OCI-LY7 (cell line): Measurements from ENCODE around the gene TBX21. TPM values are rescaled to one million over a fixed set of nuclear protein-coding genes. Genes with fewer than 3 reads are reported as not detected.

Experiments used
- BruUV-seq: library from RNA; stranded (reverse); fragments of 400-500 nt; replicated peaks from 2 replicates; lab custom pipeline; 2021; lab: Mats Ljungman, UMichigan
- CTCF ChIA-PET: fragments of 300-600 bp; sonication (Branson Sonifier 250); formaldehyde crosslinking; loops from one replicate; lab custom pipeline; 2022; ENCODE audit warnings: antibody characterized with exemption; ENCODE audit not compliant: unreplicated experiment; lab: Charles Lee
- POLR2A ChIA-PET: fragments of 300-600 bp; sonication (Branson Sonifier 250); formaldehyde crosslinking; loops from one replicate; lab custom pipeline; 2022; ENCODE audit warnings: antibody characterized with exemption; lab: Charles Lee
- DNase-seq: peaks from one replicate; pipeline ENCODE4 v3.0.0-alpha.2; 2015; ENCODE audit warnings: low spot score
- H2AFZ ChIP-seq: fragments of 200-600 bp; sonication (generic), shearing (Covaris generic); 2 replicates; pipeline ENCODE4 v1.6.1; 2014; ENCODE audit warnings: mild to moderate bottlenecking, antibody characterized with exemption, low read length, moderate library complexity
- H3K27ac ChIP-seq: fragments of 200-600 bp; sonication (generic); 2 replicates; pipeline ENCODE4 v1.5.1; 2014; ENCODE audit warnings: mixed run types, low read depth, mild to moderate bottlenecking, moderate library complexity, low read length, inconsistent platforms; ENCODE audit not compliant: poor library complexity, severe bottlenecking
- H3K36me3 ChIP-seq: fragments of 200-600 bp; sonication (generic); 2 replicates; pipeline ENCODE4 v1.6.1; 2014; ENCODE audit warnings: mild to moderate bottlenecking, antibody characterized with exemption, low read length, moderate library complexity, mixed read lengths; ENCODE audit not compliant: insufficient read depth
- H3K4me1 ChIP-seq: fragments of 200-600 bp; sonication (generic); 2 replicates; pipeline ENCODE4 v1.5.1; 2014; ENCODE audit warnings: mild to moderate bottlenecking, low read length; ENCODE audit not compliant: insufficient read depth, poor library complexity, severe bottlenecking
- H3K4me2 ChIP-seq: fragments of 200-600 bp; sonication (generic); 2 replicates; pipeline ENCODE4 v1.6.1; 2014; ENCODE audit warnings: mild to moderate bottlenecking, low read length
- H3K4me3 ChIP-seq: fragments of 200-600 bp; sonication (generic); 2 replicates; pipeline ENCODE4 v1.5.1; 2014; ENCODE audit warnings: mild to moderate bottlenecking, low read depth, low read length; ENCODE audit not compliant: poor library complexity, severe bottlenecking
- H3K79me2 ChIP-seq: fragments of 200-600 bp; sonication (generic); 2 replicates; pipeline ENCODE4 v1.6.1; 2016; ENCODE audit warnings: low read depth, mild to moderate bottlenecking, low read length, moderate library complexity, mixed read lengths; ENCODE audit not compliant: insufficient read depth
- H3K9me2 ChIP-seq: fragments of 200-600 bp; sonication (generic); 2 replicates; pipeline ENCODE4 v1.6.1; 2016; ENCODE audit warnings: mild to moderate bottlenecking, low read length, mixed read lengths; ENCODE audit not compliant: insufficient read depth
- H3K9me3 ChIP-seq: fragments of 200-600 bp; sonication (generic); 2 replicates; pipeline ENCODE4 v1.6.1; 2014; ENCODE audit warnings: mild to moderate bottlenecking, mixed run types, low read length, mixed read lengths
- H4K20me1 ChIP-seq: fragments of 200-600 bp; sonication (generic); 2 replicates; pipeline ENCODE4 v1.6.1; 2014; ENCODE audit warnings: mild to moderate bottlenecking, antibody characterized with exemption, low read length, moderate library complexity, mixed read lengths; ENCODE audit not compliant: insufficient read depth
- CTCF ChIP-seq: fragments of 200-600 bp; sonication (generic); conservative IDR thresholded peaks from 2 replicates; pipeline ENCODE4 v1.5.1; 2014; ENCODE audit warnings: mild to moderate bottlenecking, antibody characterized with exemption, low read length, moderate library complexity, mixed read lengths
- EZH2phosphoT487 ChIP-seq: fragments of 200-600 bp; sonication (generic); IDR thresholded peaks from 2 replicates; pipeline ENCODE4 v1.6.1; 2018; ENCODE audit warnings: low read depth, borderline replicate concordance, mild to moderate bottlenecking, mixed run types, antibody characterized with exemption, low read length, moderate library complexity, mixed read lengths
- intact Hi-C: fragments of 100-400 bp; cut with micrococcal nuclease; formaldehyde crosslinking; loops from one replicate; pipeline ENCODE4 v1.10.0; 2022; ENCODE audit not compliant: unreplicated experiment
- total RNA-seq, 2 experiments: library from RNA; depleted of rRNA in 1 of 2; stranded (reverse); fragments of >200 nt in 1 of 2; shearing (Covaris generic) in 1 of 2; gene quantifications; 2 replicates each; pipeline ENCODE4 v1.2.3, GENCODE V29; 2014 to 2022

TBX21 gene
- total RNA-seq, 2 experiments from 2014 or later: not detected

- no peak overlapping the region for H3K27ac ChIP-seq
- H3K4me1 ChIP-seq: peaks cover 34% of the 10 kb centered on the region
- H3K36me3 ChIP-seq: no peaks in the 10 kb centered on the region
- no peaks in the 10 kb centered on the region for H3K9me2 ChIP-seq
- ChIA-PET CTCF (no interaction called here), POLR2A (interaction anchor here (0.6 kb wide), 1 partner anchor 31 kb away, joined by 3 read pairs; no protein-coding TSS in a partner anchor)
- intact Hi-C loops: no loop called here
- no peak overlapping the region for H2AFZ ChIP-seq
- no peaks in the 10 kb centered on the region for H4K20me1 ChIP-seq
- no TSS peak for BruUV-seq
- TF ChIP-seq EZH2phosphoT487 (no peak), CTCF (no peak)
- DNase-seq: no peak
- H3K4me2 ChIP-seq: no peak overlapping the region
- H3K4me3 ChIP-seq: no peak overlapping the region
- H3K9me3 ChIP-seq: no peaks in the 10 kb centered on the region
- no peaks in the 10 kb centered on the region for H3K79me2 ChIP-seq
Measured at GRCh38 chr17:47705536-47706530, 27.2 kb upstream of the TBX21 start.

- H3K27ac ChIP-seq: no peak overlapping the region
- H2AFZ ChIP-seq: no peak overlapping the region
- intact Hi-C loops: no loop called here
- H3K4me1 ChIP-seq: peaks cover 34% of the 10 kb centered on the region
- H3K36me3 ChIP-seq: no peaks in the 10 kb centered on the region
- H3K9me3 ChIP-seq: no peaks in the 10 kb centered on the region
- POLR2A ChIA-PET: no interaction called here
- BruUV-seq: no TSS peak
- no peak overlapping the region for H3K4me2 ChIP-seq
- H3K9me2 ChIP-seq: no peaks in the 10 kb centered on the region
- CTCF ChIA-PET: interaction anchor here (0.6 kb wide), 1 partner anchor 21 kb away, joined by 3 read pairs; no protein-coding TSS in a partner anchor
- no peak overlapping the region for H3K4me3 ChIP-seq
- H4K20me1 ChIP-seq: no peaks in the 10 kb centered on the region
- H3K79me2 ChIP-seq: no peaks in the 10 kb centered on the region
- TF ChIP-seq EZH2phosphoT487 (no peak), CTCF (no peak)
- DNase-seq: no peak
Measured at GRCh38 chr17:47707056-47707804, 25.8 kb upstream of the TBX21 start.
